ENCODE results near the gene PTTG2.

PTTG2 gene

DNA sequence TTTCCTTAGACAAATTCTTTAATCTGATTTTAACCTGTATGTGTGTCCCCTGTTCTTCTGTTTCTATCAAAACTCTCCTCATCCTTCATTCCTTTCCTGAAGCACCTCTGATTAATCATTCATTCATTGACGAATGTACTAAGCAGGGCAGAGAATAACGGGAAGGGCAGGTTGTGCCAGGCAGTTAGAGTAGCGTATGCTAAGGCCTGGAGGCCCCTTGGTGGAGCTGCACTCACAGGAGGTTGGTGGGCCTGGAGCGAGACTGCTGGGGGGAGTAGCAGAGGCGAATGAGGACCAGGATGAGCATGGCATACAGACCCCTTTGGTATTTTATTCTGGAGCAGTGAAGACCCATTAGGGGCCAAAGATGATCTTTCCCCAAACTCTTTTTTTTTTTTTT is 22.5 kb downstream of the PTTG2 start:
- no peak overlapping the region for H3K4me3 ChIP-seq (replicated peaks; ENCODE audit: low read depth, low read length)
- TF ChIP-seq, protein P1, sequence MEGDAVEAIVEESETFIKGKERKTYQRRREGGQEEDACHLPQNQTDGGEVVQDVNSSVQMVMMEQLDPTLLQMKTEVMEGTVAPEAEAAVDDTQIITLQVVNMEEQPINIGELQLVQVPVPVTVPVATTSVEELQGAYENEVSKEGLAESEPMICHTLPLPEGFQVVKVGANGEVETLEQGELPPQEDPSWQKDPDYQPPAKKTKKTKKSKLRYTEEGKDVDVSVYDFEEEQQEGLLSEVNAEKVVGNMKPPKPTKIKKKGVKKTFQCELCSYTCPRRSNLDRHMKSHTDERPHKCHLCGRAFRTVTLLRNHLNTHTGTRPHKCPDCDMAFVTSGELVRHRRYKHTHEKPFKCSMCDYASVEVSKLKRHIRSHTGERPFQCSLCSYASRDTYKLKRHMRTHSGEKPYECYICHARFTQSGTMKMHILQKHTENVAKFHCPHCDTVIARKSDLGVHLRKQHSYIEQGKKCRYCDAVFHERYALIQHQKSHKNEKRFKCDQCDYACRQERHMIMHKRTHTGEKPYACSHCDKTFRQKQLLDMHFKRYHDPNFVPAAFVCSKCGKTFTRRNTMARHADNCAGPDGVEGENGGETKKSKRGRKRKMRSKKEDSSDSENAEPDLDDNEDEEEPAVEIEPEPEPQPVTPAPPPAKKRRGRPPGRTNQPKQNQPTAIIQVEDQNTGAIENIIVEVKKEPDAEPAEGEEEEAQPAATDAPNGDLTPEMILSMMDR (IDR thresholded peaks at IDR 0.05; ENCODE audit: low read length, missing control alignments): no peak
- DNase-seq (ENCODE audit: low read depth): no peak

DNA sequence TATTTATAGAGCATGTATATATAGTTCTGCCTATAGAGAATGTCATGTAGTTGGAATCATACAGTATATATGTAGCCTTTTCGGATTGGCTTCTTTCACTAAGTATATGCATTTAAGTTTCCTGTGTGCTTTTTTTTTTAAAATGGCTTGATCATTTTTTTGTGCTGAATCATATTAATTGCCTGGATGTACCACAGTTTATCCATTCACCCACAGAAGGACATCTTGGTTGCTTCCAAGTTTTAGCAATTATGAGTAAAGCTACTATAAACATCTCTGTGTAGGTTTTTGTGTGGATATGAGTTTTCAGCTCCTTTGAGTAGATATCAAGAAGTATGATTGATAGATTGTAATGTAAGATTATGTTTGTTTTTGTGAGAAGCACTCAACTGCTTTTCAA is 23.8 kb downstream of the PTTG2 start:
- no peak for DNase-seq (ENCODE audit: low read depth)

DNA sequence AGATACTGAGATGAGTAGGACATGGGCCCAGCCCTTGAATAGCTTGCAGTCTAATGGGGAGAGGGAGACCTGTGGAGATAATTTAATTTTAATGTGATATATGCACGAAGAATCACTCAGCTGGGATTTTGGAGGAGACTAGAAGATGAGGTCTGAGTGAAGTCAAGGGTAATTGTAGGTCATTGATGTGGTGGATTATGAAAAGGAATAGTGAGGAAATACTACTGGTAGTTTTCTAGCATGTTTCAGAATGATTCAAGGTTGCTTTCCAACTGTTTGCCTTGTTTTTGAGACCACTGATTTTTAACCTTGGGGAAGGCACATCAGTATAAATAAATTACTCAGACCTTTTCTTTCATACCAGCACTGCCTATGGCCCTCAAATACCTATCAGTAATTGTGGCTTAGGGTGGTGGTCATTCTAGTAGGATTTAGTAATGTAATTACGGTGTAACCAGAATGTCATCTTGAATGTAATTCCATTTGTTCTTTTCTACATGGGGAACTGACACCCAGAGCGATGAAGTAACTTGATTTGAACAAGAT is 25.6 kb downstream of the PTTG2 start:
- no peak for DNase-seq (ENCODE audit: low read depth)
- no peak overlapping the region for H3K4me3 ChIP-seq (replicated peaks; ENCODE audit: low read depth, low read length)
- TF ChIP-seq, protein P1 (IDR thresholded peaks at IDR 0.05; ENCODE audit: low read length, missing control alignments): no peak

More for the DNA sequence above, 23.8 kb downstream of the PTTG2 start:
- TF ChIP-seq, protein P1 (IDR thresholded peaks at IDR 0.05; ENCODE audit: low read length, missing control alignments): no peak
- no peak overlapping the region for H3K4me3 ChIP-seq (replicated peaks; ENCODE audit: low read depth, low read length)

DNA sequence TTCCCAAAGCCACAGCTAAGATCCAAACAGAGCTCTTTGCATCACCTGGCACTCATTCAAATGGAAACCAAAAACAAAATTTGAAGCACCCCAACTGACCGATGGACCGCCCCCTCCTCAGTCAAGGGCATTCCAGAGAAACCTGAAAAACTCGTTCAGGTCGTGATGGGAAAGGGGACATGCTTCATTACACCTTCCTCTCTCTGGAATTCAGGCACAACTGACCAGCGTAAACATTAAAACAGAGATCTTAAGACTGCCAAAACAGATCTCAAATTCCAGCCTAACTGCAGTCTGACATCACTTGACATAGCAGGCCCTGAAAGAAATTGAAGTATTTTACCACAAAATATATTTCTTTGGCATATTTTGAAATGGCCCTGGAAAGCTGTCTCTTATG is 28.5 kb downstream of the PTTG2 start:
- no peak for DNase-seq (ENCODE audit: low read depth)
- TF ChIP-seq, protein P1 (IDR thresholded peaks at IDR 0.05; ENCODE audit: low read length, missing control alignments): no peak
- no peak overlapping the region for H3K4me3 ChIP-seq (replicated peaks; ENCODE audit: low read depth, low read length)

DNA sequence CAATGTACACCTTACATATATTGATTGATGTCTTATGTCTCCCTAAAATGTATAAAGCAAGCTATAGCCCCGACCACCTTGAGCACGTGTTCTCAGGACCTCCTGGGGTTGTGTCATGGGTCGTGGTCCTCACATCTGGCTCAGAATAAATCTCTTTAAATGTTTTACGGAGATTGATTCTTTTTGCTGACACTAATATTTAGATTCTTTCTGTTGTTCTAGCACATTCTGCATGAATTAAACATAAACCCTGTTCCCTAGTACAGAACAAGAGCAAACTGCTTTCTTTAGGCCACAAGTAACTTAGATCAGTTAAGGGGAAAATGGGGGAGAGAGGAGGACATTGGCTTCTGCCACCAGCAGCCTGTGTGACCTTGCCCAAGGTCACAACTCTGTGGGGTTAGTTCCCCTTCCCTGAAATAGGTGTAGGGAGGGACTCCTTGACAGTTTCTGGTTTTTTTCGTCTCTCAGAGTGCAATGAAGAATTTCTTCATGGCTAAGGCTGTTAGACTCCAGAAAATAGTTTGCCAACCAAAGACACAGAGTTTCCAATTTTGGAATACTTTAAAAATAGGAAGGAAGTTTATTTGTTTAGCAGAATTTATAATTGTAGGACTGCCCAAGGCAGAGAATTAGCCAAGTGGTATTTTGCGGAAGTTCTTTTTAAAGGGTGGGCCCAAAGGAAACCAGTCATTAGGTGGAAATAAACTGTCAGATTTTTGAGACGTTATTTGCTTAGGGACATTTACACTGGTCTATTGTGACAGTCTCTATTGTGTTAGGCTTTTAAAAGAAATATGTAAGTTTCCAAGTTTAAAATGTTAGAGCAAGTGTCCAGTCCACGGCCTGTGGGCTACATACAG is 29.4 kb downstream of the PTTG2 start:
- no peak overlapping the region for H3K4me3 ChIP-seq (replicated peaks; ENCODE audit: low read depth, low read length)
- TF ChIP-seq, protein P1 (IDR thresholded peaks at IDR 0.05; ENCODE audit: low read length, missing control alignments): no peak
- no peak for DNase-seq (ENCODE audit: low read depth)

DNA sequence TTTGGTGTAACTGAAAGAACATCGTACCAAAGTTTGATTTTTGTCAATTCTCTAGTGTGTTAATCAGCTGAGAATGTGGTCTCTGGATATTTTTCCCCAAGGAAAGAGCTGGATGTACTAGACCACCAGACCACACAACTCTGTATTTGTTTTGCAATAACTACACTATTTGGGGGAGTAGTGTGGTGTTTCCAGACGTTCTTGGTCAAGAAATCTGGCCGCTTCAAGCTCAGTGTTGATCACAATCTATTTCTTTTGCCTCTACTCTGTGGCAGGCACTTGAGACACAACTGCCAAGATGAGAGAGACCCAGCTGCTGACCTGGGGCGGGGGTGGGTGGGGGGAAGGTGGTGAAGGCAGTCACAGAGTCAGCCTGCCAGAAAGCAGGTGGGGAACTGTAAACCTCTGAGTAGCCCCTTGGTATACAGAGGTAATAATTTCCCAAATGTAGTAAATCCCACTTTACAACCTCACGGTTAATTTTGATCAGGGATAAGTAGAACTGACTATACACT is 30.6 kb downstream of the PTTG2 start:
- TF ChIP-seq, protein P1 (IDR thresholded peaks at IDR 0.05; ENCODE audit: low read length, missing control alignments): no peak
- DNase-seq (ENCODE audit: low read depth): no peak
- no peak overlapping the region for H3K4me3 ChIP-seq (replicated peaks; ENCODE audit: low read depth, low read length)
